Adrenal gland (tissue), 5 donors: Measurements from ENCODE around the gene DOCK1.

Source experiments
- CTCF ChIP-seq, 6 experiments: fragments of 450-650 bp in 4 of 6; fragments of 200-600 bp in 2 of 6; sonication (generic) in 1 of 6; IDR thresholded peaks; 1 replicate in 5 of 6; 2 replicates in 1 of 6; pipeline versions ENCODE4 v1.5.1 to v1.8.0; 2016 to 2021; ENCODE audit warnings: antibody characterized with exemption in 6 of 6, mild to moderate bottlenecking in 2 of 6, moderate library complexity in 1 of 6
- POLR2A ChIP-seq, 2 donors: fragments of 450-650 bp; IDR thresholded peaks; one replicate each; pipeline ENCODE4 v1.6.1; 2017; ENCODE audit warnings: antibody characterized with exemption in 2 of 2, mild to moderate bottlenecking in 2 of 2, moderate library complexity in 1 of 2
- donor health status: DM: no; HTN: no; CAD: no.

GRCh38 chr10:127470911-127471310, 565.7 kb downstream of the DOCK1 start:
- TF ChIP-seq CTCF (IDR thresholded peaks at IDR 0.05), result no peak
- no peak for TF ChIP-seq POLR2A (IDR thresholded peaks at IDR 0.05)
